GM19324 (cell line): ENCODE measurements around the gene DGKB.
A peak's percentile ranks its signal among the peaks of the same experiment; 100 is the strongest.

Experiments
- ATAC-seq: cut with Tn5 transposase; IDR thresholded peaks from one replicate; pipeline ENCODE4 v1.9.1; 2021; ENCODE audit warnings: mild to moderate bottlenecking, moderate library complexity; ENCODE audit not compliant: unreplicated experiment, low FRiP score

DGKB gene

DNA sequence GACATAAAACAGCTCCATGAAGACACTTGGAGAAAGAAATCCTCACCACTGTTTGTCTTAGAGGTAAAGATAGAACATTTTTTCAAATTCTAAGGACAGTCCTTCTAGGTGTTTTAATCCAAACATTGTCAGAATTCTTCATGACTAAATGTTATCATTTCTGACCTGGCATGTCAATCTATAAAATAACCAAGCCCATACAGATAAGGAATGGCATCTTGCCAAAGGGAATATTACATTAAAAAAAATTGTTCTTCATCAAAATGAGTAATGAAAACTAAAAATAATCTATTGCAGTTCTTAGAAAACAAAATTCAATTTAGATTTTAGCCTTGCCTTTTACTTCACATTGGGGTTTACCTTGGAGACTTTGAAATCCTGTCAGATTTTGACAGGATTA is 33.6 kb downstream of the DGKB start:
- ATAC-seq = no peak

DNA sequence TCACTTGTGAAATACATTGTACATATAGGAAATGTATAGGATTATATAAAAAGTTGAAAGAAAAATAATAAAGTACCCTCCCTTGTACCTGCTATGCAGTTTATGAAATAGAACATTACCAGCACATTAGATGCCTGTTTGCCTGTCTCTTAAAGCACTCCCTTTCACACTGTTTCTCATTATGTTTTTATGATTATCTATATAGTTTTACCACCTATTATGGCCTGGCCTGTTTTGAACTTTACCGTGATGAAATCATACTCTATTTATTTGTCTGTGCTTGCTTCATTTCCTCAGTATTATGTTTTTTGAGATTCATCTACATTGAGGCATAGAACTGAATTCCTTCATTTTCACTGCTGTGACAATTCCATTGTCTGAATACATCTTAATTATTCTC is 41.1 kb downstream of the DGKB start:
- no peak for ATAC-seq

DNA sequence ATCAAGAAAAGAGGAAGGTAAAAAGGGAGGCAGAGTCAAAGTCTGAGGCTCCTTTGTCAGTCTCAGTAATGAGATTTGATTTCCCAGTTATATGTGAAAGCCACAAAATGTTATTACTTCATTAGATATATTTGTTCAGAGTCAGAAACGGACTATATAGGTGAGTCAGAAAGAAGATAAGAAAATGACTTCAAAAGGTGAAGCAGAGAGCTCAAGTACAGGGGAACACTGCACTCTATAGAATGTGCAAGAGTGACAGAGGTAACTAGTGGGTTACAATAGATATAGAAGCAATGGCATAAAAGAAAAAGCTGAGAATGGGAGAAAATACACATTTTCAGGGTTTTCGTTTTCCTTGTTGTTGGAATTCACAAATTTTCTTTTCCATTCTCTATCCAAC is 43.3 kb downstream of the DGKB start:
- no peak for ATAC-seq

- no peak for ATAC-seq
These were observed 43.7 kb downstream of the DGKB start for GRCh38 chr7:14858866-14859265.

GRCh38 chr7:14858410-14858809 is 44.1 kb downstream of the DGKB start:
- ATAC-seq = no peak

DNA sequence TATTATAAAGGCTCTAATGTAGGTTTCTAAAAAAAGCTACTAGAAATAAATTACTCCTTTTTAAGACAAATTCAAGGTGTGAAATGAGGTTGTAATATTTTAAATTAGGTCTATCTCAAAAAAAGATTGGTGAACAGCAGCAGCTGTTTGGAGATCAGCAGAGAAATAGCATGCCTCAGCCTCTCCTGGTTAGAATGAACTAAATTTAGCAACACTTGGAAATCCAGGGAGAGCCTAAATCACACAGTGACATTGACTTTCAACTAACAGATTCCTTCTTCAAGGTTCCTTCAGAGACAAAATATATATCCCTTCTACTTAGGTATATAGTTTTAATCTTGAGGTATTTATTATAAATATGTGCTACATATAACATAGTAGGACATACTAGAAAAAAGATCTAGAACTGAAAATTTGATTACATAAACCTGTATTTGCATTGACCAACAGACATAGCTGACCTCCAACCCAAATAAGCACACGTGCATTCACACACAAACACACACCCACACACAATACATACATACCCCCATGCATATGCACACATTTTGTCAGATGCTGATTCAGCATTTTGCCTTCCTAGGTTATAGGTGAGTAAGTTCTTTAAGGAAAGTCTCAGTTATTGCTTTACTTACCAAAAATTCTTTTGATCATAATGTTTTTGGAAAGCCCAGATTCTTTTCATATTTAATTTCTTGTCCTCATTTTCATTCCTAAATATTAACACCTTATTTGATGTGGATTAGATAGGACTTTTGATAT is 47.3 kb downstream of the DGKB start:
- no peak for ATAC-seq

DNA sequence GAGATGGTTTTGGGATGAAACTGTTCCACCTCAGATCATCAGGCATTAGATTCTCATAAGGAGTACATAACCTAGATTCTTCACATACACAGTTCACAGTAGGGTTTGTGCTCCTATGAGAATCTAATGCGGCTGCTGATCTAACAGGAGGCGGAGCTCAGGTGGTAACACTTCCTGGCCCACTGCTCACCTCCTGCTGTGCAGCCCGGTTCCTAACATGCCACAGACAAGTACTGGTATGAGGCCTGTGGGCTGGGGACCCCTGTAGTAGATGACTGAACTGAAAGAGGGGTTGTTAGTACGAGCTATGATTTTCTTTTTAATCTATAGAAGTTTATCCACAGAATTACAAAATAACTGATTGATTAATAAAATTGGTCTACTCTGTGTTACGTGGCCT is 48.1 kb downstream of the DGKB start:
- ATAC-seq = no peak

DNA sequence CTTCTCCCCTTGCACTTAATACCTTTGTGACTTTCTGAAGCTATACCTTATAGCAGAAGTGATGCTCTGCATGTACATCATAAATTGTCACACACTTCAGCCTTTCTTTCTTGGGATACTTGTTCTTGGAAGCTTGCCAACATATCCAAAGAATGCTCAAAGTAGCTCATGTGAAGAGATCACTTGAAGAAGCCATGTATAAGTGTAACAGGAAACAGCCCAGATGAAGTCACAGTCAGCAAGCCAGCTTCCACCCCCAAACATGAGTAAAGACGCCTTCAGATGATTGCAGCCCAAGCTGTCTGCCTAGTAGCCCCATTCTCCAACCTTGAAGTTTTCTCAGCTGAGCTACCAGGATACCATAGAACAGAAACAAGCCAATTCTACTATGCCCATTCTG is 50.9 kb downstream of the DGKB start:
- no peak for ATAC-seq

DNA sequence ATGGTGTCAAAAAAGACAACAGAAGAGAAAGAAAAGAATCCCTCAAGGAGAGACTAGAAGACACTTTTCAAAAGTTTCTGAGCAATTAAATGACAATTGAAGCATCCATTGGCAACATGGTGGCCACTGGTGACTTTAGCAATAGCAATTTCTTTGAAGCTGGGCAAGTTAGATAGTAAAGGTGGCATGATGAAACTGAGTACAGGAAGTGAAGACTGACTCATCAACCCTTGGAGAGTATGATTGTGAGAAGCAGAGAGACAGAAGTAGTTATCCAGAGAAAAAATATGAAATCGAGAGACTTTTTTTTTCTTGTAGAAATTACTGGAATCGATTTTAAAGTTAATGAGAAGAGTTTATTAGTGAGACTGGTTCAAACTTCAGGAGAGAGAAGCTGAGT is 52.5 kb downstream of the DGKB start:
- no peak for ATAC-seq

DNA sequence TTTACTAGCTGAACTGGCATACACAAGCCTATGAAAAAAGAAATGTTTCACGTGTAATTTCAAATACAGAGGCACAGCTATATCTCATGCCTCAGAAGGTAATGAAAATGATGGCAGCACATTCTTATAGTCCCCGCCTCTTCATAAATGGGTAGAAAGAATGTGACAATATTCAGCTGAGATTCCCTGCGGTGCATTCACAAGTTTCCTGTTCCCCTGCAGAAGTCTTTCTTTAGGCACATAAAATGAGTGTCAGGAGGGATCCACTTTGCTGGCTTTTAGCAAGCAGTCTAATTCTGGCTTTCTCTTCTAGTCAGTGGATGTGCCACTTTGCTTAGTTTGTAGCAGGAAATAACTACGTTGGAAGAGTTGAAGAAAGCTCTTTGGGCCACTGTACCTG is 56.1 kb downstream of the DGKB start:
- no peak for ATAC-seq

GRCh38 chr7:14843755-14844154 is 58.8 kb downstream of the DGKB start:
- no peak for ATAC-seq

DNA sequence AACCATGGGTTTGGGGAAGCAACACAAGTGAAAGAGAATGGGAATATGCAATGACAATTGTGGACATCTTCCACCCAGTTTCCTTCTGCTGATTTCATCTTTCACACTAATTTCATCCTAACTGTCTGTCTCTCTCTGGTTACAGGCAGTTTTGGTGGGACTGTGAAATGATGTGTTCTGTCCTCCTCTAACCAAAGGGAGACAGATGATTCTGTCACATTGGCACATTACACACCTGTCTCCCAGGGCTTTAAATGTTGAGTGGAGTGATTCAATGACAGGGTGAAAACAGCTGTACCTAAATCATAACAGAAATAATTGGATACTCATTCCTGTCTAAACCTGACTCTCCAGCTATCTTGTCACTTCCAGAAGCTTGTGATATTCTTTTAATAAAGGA is 60.0 kb downstream of the DGKB start:
- ATAC-seq = no peak

- no peak for ATAC-seq
These were observed 60.7 kb downstream of the DGKB start for GRCh38 chr7:14841869-14842268.

DNA sequence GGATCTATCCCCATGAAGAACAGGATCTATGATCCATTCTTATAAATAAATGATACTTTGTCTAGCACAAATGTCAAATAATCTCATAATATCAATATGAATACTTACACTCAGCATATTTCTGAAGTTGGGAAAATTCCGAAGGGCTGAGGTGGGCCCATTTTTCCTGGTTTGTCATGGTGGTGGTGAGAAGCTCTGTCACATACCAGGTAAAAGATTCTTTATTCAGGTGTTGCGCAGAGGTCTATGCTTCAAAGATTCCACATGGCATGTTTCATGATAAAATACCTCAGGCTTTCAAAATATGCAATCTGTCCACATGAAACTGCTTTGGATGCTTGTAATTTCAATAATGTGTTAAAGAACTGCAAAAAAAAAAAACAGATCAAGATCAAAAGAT is 61.5 kb downstream of the DGKB start:
- ATAC-seq = no peak

DNA sequence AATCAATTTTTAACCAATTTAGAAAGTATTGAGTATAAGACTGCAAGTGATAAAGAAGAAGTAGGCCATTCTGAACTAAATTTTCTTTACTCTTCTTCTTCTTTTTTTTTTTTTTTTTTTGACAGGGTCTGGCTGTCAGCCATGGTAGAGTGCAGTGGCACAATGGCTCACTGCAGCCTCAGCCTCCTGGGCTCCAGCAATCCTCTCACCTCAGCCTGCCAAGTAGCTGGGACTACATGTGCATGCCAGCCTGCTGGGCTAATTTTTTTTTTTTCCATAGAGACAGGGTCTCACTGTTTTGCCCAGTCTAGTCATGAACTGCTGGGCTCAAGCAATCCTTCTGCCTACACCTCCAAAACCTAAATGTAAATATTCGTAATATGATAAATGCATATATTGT is 63.2 kb downstream of the DGKB start:
- no peak for ATAC-seq

- no peak for ATAC-seq
These were observed 65.3 kb downstream of the DGKB start for GRCh38 chr7:14837216-14837615.

DNA sequence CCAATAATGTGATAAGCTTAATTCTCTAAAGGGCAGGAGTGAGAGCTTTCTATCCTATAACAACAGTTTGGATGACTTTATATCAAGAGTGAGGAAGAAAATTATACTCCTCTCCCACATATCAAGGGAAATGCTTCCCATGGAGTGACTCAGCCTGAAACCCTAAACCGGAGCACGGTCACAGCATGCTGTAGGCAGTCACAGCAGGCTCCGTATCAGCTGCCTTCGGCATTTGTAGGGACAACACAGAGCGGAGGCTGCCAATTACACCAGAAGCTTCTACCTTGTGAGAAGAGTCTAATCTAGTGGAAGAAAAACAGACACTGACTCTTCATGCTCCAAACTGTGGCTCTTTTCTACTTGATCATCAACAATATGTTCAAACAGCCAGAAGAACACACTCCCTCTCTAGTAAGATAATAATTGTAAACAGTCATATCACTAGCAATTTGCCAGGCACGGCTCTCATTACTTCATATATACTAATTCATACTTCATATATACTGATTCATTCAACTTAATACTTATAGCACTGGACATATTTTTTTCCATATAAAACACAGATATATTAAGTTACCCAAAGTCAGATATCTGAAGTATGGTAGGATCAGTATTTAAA is 65.9 kb downstream of the DGKB start:
- no peak for ATAC-seq

GRCh38 chr7:14836006-14836405 is 66.5 kb downstream of the DGKB start:
- ATAC-seq = no peak

DNA sequence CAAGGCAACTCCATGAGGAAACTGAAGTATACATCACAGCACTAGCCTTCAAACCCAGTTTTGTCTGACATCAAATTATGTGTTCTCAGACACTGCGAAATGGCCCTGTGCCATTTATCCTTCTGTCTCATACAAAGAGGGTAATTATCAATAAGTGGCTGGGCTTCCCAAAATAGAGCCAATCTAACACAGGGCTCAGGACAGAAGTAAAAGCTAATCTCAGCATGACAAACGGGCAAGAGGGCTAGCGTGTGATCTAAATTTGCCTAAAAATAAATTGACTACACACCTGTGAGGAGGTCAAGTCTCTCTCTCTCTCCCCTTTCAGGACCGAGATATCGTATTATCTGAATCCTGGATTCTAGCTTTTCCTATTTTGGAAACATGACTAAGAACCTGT is 67.2 kb downstream of the DGKB start:
- ATAC-seq = no peak

DNA sequence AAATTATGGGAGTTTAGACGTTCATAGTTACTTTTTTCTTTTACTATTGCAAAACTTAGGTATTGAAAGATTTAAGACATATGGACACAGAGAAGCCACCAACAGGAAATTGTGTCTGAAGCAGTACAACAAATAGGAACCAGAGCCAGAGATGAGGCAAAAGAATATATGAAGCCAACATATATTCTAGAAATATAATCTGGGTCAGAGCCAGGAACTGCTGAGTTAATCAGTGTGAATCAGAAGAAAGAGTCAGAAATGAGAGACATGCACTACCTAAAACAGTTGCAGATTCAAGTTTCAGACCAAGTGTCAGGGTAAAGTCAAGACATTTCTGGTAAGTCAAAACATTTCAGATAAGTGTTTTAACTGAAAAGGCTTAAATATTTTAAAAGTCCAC is 67.7 kb downstream of the DGKB start:
- ATAC-seq = peak; percentile 50

- ATAC-seq = peak; percentile 42
These were observed 68.1 kb downstream of the DGKB start for GRCh38 chr7:14834456-14834855.

- ATAC-seq = no peak
These were observed 68.8 kb downstream of the DGKB start for GRCh38 chr7:14833707-14834106.
